Endothelial cell of umbilical vein (primary cell): ENCODE data around the gene YAE1. TPM values are rescaled to one million over a fixed set of nuclear protein-coding genes. Genes with fewer than 3 reads are reported as not detected.

Experiments
- BruUV-seq: library from RNA; stranded (reverse); fragments of 400-500 nt; replicated peaks from 2 replicates; lab custom pipeline; 2021; lab: Mats Ljungman, UMichigan
- CTCF ChIA-PET: fragments of 300-600, 350-600 bp; sonication (Branson Sonifier 250); formaldehyde crosslinking; loops from one replicate; lab custom pipeline; 2021; ENCODE audit warnings: antibody characterized with exemption, inconsistent platforms; lab: Charles Lee
- POLR2A ChIA-PET: fragments of 300-600, 350-600 bp; sonication (Branson Sonifier 250); formaldehyde crosslinking; loops from one replicate; lab custom pipeline; 2021; ENCODE audit warnings: antibody characterized with exemption, inconsistent platforms; lab: Charles Lee
- DNase-seq: peaks from one replicate; pipeline ENCODE4 v3.0.0-alpha.2; 2011; ENCODE audit warnings: low read depth, low spot score
- FAIRE-seq: peaks from 2 replicates; lab custom pipeline; 2011; peaks lifted over from hg19 to GRCh38; lab: Jason Lieb, UNC
- H2AFZ ChIP-seq: 2 replicates; pipeline ENCODE4 v1.6.0; 2012; ENCODE audit warnings: low read depth, low read length, control low read depth, inconsistent platforms
- H3K27ac ChIP-seq: 2 replicates; pipeline ENCODE4 v1.5.1; 2011; ENCODE audit warnings: low read depth, mild to moderate bottlenecking, control low read depth, low read length, moderate library complexity; ENCODE audit not compliant: insufficient read depth
- H3K27me3 ChIP-seq, 2 experiments: 2 replicates each; pipeline versions ENCODE4 v1.6.0 to v1.6.1; 2011; ENCODE audit warnings: low read length in 2 of 2, mixed read lengths in 1 of 2; ENCODE audit not compliant: control insufficient read depth in 2 of 2, insufficient read depth in 2 of 2
- H3K36me3 ChIP-seq, 2 experiments: 2 replicates in 1 of 2; 3 replicates in 1 of 2; pipeline ENCODE4 v1.5.1; 2011; ENCODE audit warnings: low read length in 2 of 2, mild to moderate bottlenecking in 1 of 2, moderate library complexity in 1 of 2; ENCODE audit not compliant: control insufficient read depth in 2 of 2, insufficient read depth in 2 of 2; ENCODE audit errors: extremely low read depth in 1 of 2
- H3K4me1 ChIP-seq: 3 replicates; pipeline ENCODE4 v1.5.1; 2011; ENCODE audit warnings: mild to moderate bottlenecking, low read length; ENCODE audit not compliant: control insufficient read depth, insufficient read depth; ENCODE audit errors: extremely low read depth
- H3K4me2 ChIP-seq: 2 replicates; pipeline ENCODE4 v1.6.1; 2011; ENCODE audit warnings: low read length, control low read depth, mixed read lengths; ENCODE audit not compliant: insufficient read depth
- H3K4me3 ChIP-seq, 3 experiments: fragments of 200-600 bp in 1 of 3; sonication (generic), shearing (Covaris generic) in 1 of 3; replicated peaks in 1 of 3; 2 replicates each; pipeline ENCODE4 v1.5.1; 2011 to 2016; ENCODE audit warnings: control low read depth in 3 of 3, low read length in 3 of 3, mild to moderate bottlenecking in 2 of 3, inconsistent platforms in 1 of 3, low read depth in 1 of 3, moderate library complexity in 1 of 3; ENCODE audit not compliant: insufficient read depth in 1 of 3
- H3K79me2 ChIP-seq: 2 replicates; pipeline ENCODE4 v1.6.0; 2012; ENCODE audit warnings: low read length, inconsistent platforms; ENCODE audit not compliant: control insufficient read depth, insufficient read depth
- H3K9ac ChIP-seq: replicated peaks from 2 replicates; pipeline ENCODE3; 2011; ENCODE audit warnings: low read length, control low read depth; ENCODE audit not compliant: insufficient read depth; ENCODE audit errors: extremely low read depth
- H3K9me1 ChIP-seq: replicated peaks from 3 replicates; pipeline ENCODE4 v1.6.0; 2011; ENCODE audit warnings: mild to moderate bottlenecking, low read length; ENCODE audit not compliant: control insufficient read depth, insufficient read depth; ENCODE audit errors: extremely low read depth
- H3K9me3 ChIP-seq: replicated peaks from 2 replicates; pipeline ENCODE4 v1.5.1; 2012; ENCODE audit warnings: low read length, inconsistent platforms; ENCODE audit not compliant: control insufficient read depth, insufficient read depth
- H4K20me1 ChIP-seq: replicated peaks from 2 replicates; pipeline ENCODE3; 2011; ENCODE audit warnings: mild to moderate bottlenecking, low read length; ENCODE audit not compliant: control insufficient read depth, insufficient read depth; ENCODE audit errors: extremely low read depth
- FOS ChIP-seq: IDR thresholded peaks from 2 replicates; pipeline ENCODE4 v1.6.1; 2011; ENCODE audit warnings: mild to moderate bottlenecking, low read length, moderate library complexity, borderline replicate concordance; ENCODE audit not compliant: insufficient read depth
- GATA2 ChIP-seq: IDR thresholded peaks from 2 replicates; pipeline ENCODE4 v1.7.0; 2011; ENCODE audit warnings: low read depth, mild to moderate bottlenecking, moderate library complexity, mixed read lengths, low read length; ENCODE audit not compliant: insufficient read length, insufficient read depth
- MYC ChIP-seq: IDR thresholded peaks from one replicate; pipeline ENCODE4 v1.6.1; 2011; ENCODE audit warnings: mild to moderate bottlenecking, low read depth, low read length
- POLR2A ChIP-seq: IDR thresholded peaks from 2 replicates; pipeline ENCODE4 v1.6.1; 2012; ENCODE audit warnings: low read depth, mild to moderate bottlenecking, control low read depth, low read length
- POLR2AphosphoS5 ChIP-seq: IDR thresholded peaks from 2 replicates; pipeline ENCODE4 v1.6.1; 2012; ENCODE audit warnings: low read depth, mild to moderate bottlenecking, control low read depth, low read length, moderate library complexity; ENCODE audit not compliant: insufficient read depth
- dilution Hi-C: fragments of 300-500 bp; cut with MboI; formaldehyde crosslinking; loops from one replicate; pipeline ENCODE4 v1.15.0; 2019; ENCODE audit warnings: low sequenced_read_pairs; ENCODE audit not compliant: extremely low pct_ligation_motif_present
- intact Hi-C: fragments of 100-400 bp; cut with micrococcal nuclease; formaldehyde crosslinking; loops from one replicate; pipeline ENCODE4 v1.10.0; 2022
- polyA plus RNA-seq, 4 experiments: library from polyadenylated mRNA; depleted of rRNA in 3 of 4; stranded (reverse) in 3 of 4; unstranded in 1 of 4; fragments of >200 nt; gene quantifications; 2 replicates each; pipeline versions ENCODE4 v1.2.1 to v1.2.3, GENCODE V29; 2011 to 2012; ENCODE audit warnings: missing spikeins in 1 of 4
- total RNA-seq: library from RNA; stranded (reverse); gene quantifications from 2 replicates; pipeline ENCODE4 v1.2.3, GENCODE V29; 2021
- TF ChIP-seq, protein P1 (sequence below): IDR thresholded peaks from 2 replicates; pipeline ENCODE4 v1.6.1; 2011; ENCODE audit not compliant: insufficient read depth, insufficient read length

Gene YAE1
- total and polyA plus RNA-seq, 2 donors (not counting 3 experiments of a cell fraction or from before 2014, with no cell fraction given): 13.3 to 20.7 TPM

GRCh38 chr7:39565538-39565937, 666 bp upstream of the YAE1 start:
- no TSS peak for BruUV-seq
- H3K4me2 ChIP-seq: peak overlapping the region; percentile 89
- H2AFZ ChIP-seq: peak overlapping the region; percentile 94
- H3K36me3 ChIP-seq: no peaks in the 10 kb centered on the region
- intact Hi-C loops (loop anchor here (5.0 kb wide), 1 partner anchor 382 kb away; no protein-coding TSS in a partner anchor), dilution Hi-C loops (no loop called here)
- no peaks in the 10 kb centered on the region for H3K9me1 ChIP-seq
- no peaks in the 10 kb centered on the region for H4K20me1 ChIP-seq
- no peak overlapping the region for H3K27ac ChIP-seq
- H3K4me1 ChIP-seq: peaks cover 11% of the 10 kb centered on the region
- peak; percentile 9 for DNase-seq
- no peaks in the 10 kb centered on the region for H3K9me3 ChIP-seq
- peaks cover 2 to 3% of the 10 kb centered on the region in 2 experiments for H3K27me3 ChIP-seq
- TF ChIP-seq FOS (no peak), POLR2A (no peak), GATA2 (no peak)
- H3K79me2 ChIP-seq: peaks cover 12% of the 10 kb centered on the region
- no peak for FAIRE-seq
- H3K9ac ChIP-seq: peak overlapping the region; percentile 56
- H3K4me3 ChIP-seq: peak overlapping the region; percentile 54 to 91 (median 68)
- ChIA-PET POLR2A (no interaction called here), CTCF (no interaction called here)

GRCh38 chr7:39567294-39567693, 1.1 kb downstream of the YAE1 start:
- TF ChIP-seq, protein P1, sequence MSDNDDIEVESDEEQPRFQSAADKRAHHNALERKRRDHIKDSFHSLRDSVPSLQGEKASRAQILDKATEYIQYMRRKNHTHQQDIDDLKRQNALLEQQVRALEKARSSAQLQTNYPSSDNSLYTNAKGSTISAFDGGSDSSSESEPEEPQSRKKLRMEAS: no peak
- TF ChIP-seq POLR2A: no peak
- no peak for TF ChIP-seq MYC
- TF ChIP-seq POLR2AphosphoS5: no peak
- Histone ChIP-seq H3K4me1 (peaks cover 11% of the 10 kb centered on the region), H3K4me3 (peak overlapping the region; percentile 54 to 91 (median 68)), H3K4me2 (peak overlapping the region; percentile 94), H4K20me1 (no peaks in the 10 kb centered on the region), H3K79me2 (peaks cover 12% of the 10 kb centered on the region), H3K9me3 (no peaks in the 10 kb centered on the region), H3K27ac (no peak overlapping the region), H3K27me3 (no peaks in the 10 kb centered on the region), H3K36me3 (peaks cover 0 to 1% of the 10 kb centered on the region in 2 experiments), H2AFZ (no peak overlapping the region), H3K9me1 (no peaks in the 10 kb centered on the region), H3K9ac (peak overlapping the region; percentile 56)
- CTCF ChIA-PET: interaction anchor here (0.9 to 1.3 kb wide), 6 partner anchors 13 to 485 kb away, joined by 3 to 9 read pairs (median 4); no protein-coding TSS in a partner anchor
- dilution Hi-C loops (no loop called here), intact Hi-C loops (loop anchor here (5.0 kb wide), 1 partner anchor 380 kb away; no protein-coding TSS in a partner anchor)
- FAIRE-seq (no peak), DNase-seq (no peak)
- POLR2A ChIA-PET: no interaction called here
- BruUV-seq: no TSS peak
